ENCODE results near the gene DNAH2.

The DNAH2 gene

GRCh38 chr17:7818746-7819645 lies 101.5 kb downstream of the DNAH2 start:
- DNase-seq (ENCODE audit: low read depth, low spot score), result no peak

DNA sequence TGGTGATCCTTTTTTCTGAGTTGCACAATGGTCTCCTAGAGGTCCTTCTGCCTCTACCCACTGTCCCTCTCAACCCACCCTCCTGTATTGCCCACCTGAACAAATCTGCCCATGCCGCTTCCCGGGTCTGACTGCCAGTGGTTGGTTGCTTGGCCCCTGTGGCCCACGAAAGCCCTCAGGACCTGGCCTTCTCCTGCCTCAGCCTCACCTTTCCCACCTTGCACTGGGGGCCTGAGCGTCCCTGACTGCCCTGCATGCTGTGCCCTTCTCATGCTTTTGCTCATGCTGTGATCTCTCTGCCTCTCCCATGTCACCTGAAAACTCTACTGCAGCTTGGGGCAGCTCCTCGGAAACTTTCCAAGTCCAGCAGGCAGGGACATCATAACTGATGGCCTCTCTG lies 102.7 kb downstream of the DNAH2 start:
- no peak for DNase-seq (ENCODE audit: low read depth, low spot score)

DNA sequence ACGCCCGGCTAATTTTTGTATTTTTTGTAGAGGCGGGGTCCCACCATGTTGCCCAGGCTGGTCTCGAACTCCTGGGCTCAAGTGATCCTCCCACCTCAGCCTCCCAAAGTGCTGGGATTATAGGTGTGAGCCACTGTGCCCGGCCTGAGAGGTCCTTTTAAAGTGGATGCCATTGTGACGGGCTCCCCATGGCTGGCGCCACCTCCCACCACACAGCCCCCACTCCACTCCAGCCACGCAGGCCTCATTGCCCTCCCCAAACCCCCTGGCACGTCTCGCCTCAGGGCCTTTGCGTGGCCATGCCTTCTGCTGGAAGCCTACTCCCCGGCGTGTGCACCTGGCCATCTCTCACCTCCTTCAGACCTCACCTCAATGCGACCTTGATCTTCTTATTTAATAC lies 104.6 kb downstream of the DNAH2 start:
- DNase-seq (ENCODE audit: low read depth, low spot score), result no peak

- no peak for DNase-seq (ENCODE audit: low read depth, low spot score)
These were observed 106.0 kb downstream of the DNAH2 start for GRCh38 chr17:7823581-7824001.

DNA sequence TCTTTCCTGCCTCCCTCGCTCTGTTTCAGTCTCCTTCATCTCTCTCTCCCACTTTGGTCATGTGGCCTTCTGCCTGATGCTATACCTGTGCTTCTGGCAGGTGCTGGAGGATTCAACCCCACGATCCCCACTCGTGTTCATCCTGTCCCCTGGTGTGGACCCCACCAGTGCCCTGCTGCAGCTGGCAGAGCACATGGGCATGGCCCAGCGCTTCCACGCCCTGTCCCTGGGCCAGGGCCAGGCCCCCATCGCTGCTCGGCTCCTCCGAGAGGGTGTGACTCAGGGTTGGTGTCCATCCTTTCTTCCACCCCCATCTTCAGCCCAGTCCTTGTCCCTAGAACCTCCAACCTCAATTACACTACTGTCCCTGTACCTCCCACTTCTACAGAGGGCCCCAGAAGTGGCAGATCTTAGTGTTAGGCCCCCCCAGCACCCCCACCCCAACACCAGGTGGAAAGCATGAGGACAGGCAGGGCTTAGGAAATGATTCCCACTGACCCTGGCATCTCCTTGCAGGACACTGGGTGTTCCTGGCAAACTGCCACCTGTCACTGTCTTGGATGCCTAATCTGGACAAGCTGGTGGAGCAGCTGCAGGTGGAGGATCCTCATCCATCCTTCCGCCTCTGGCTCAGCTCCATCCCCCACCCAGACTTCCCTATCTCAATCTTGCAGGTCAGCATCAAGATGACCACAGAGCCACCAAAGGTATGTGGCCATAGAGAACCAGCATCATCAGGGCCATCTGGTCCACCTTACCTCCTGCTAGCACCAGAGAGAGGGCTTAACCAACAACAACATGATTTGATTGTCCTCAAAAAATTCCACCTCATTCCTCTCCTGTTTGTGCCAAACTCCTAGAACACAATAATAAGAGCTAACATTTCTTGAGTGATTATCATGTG lies 106.7 kb downstream of the DNAH2 start:
- DNase-seq (ENCODE audit: low read depth, low spot score), result no peak

GRCh38 chr17:7825206-7825990 lies 107.9 kb downstream of the DNAH2 start:
- DNase-seq (ENCODE audit: low read depth, low spot score), result no peak

GRCh38 chr17:7830616-7831015 lies 113.1 kb downstream of the DNAH2 start:
- DNase-seq (ENCODE audit: low read depth, low spot score), result no peak

DNA sequence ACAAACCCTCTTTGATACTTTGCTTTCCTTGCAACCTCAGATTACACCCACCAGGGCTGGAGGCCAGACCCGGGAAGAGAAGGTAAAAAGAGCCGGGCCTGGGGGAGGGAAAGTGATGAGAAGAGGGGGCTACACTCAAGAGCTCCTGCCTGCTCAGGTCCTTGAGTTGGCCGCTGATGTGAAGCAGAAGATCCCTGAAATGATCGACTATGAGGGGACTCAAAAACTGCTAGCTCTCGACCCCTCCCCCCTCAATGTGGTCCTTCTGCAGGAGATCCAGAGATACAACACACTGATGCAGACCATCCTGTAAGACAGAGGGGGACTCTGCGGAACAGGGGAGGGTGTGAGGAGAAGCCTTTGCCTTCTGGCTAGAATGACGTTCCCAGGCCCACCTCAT lies 113.7 kb downstream of the DNAH2 start:
- DNase-seq (ENCODE audit: low read depth, low spot score), result no peak

DNA sequence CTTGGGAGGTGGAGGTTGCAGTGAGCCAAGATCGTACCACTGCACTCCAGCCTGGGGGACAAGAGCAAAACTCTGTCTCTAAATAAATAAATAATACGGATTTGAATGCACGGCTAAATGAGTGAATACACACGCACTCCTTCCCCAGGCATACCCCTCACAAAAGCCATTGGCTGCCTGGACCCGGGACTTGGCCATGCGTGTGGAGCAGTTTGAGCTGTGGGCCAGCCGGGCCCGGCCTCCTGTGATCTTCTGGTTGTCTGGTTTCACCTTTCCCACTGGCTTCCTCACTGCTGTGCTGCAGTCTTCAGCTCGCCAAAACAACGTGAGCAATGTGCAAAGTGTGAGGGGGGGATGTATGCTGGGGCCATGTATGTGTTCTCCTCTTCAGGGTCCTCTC lies 114.9 kb downstream of the DNAH2 start:
- no peak for DNase-seq (ENCODE audit: low read depth, low spot score)

DNA sequence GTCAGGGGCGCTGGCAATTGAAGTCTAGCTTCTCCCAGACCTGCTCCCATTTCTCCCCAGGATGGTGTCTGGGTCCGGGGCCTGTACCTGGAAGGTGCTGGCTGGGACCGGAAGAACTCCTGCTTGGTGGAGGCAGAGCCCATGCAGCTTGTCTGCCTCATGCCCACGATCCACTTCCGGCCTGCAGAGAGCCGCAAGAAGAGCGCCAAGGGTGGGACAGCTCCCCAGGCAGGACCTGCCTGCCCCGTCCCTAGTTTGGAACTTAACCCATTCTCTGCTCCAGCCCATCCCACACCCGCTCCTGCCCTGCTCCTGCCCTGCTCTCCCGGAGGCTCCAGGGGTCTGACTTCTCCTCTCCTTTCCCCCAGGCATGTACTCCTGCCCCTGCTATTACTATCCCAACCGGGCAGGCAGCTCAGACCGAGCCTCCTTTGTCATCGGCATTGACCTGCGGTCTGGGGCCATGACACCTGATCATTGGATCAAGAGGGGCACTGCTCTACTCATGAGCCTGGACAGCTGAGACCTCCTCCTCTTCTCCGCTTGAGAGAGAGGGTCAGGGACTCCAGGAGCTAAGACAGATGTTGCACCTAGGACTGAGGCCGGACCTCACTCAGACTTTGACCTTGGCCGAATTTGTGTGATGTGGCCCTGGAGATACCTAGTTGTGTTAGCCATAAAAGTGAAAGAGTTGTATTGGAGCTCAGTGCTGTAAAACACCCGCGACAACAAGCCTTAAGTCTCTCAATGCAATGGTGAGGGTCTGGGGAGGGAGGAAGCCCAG lies 115.7 kb downstream of the DNAH2 start:
- no peak for DNase-seq (ENCODE audit: low read depth, low spot score)

- DNase-seq (ENCODE audit: low read depth, low spot score), result peak; percentile 68
These were observed 116.4 kb downstream of the DNAH2 start, which contains the start of gene KDM6B for GRCh38 chr17:7833795-7834541. Gene KDM6B, plus strand, starts transcription at chr17:7834217. Its CDS starts 11,338 bp downstream, at chr17:7845555.

DNA sequence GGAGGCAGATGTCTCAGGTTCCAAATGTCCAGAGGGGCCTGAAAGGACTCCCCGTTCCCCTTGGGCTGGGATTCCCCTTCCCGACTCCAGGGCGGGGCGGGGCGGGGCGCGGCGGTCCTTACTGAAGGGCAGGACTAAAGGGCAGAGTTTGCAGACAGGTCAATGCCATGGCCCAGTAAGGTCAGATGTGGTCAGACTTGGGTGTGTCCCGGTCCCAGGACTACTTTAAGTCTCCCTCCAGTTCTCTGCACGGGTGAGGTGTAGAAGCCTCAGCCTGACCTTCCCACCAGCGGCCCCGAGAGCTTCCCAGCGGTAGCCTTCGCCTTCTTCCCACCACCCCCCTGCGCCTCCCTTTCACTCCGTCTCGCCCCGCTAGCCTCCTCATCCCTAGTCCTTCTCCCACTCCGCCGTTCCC lies 117.0 kb downstream of the DNAH2 start:
- no peak for DNase-seq (ENCODE audit: low read depth, low spot score)

DNA sequence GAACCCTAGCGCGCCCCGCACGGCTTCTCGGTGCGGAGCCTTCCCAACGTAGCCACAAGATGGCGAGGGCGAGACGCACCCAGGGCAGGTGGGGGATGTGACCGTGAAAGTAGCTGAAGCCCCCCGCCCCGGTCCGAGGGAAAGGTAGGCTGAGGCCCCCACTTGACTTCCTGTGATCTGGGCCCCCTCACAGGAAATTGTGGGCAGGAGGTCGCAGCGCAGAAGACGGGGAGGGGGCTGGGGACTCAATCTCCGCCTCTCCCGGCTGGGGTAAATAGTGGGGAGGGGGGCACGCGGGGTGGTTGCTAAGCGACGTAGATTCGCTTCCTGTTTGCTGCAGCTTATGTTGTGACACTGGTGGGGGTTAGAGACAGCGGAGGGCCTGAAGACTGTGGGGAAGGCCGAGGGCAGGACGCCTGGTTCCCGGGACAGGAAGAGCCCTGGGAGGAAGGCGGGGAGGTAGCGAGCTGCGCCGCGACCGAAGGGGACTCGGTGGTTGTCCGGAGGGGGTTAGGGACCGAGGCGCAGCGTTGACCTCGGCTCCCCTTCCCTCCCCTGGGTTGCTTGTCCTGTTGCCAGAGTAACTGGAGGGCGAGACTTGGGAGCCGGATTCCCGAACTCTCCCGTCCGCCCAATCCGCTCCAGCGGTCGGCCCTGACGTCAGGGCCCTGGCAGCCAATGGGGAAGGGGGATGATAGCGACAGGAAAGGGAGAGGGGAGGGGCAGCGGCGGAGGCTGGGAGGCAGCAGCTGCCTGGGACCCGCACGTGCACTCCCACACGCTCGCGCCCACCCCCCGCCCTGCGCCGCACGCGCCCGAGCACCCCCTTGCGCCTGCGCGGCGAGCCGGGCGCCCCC lies 117.6 kb downstream of the DNAH2 start:
- peak; percentile 98 for DNase-seq (ENCODE audit: low read depth, low spot score)

DNA sequence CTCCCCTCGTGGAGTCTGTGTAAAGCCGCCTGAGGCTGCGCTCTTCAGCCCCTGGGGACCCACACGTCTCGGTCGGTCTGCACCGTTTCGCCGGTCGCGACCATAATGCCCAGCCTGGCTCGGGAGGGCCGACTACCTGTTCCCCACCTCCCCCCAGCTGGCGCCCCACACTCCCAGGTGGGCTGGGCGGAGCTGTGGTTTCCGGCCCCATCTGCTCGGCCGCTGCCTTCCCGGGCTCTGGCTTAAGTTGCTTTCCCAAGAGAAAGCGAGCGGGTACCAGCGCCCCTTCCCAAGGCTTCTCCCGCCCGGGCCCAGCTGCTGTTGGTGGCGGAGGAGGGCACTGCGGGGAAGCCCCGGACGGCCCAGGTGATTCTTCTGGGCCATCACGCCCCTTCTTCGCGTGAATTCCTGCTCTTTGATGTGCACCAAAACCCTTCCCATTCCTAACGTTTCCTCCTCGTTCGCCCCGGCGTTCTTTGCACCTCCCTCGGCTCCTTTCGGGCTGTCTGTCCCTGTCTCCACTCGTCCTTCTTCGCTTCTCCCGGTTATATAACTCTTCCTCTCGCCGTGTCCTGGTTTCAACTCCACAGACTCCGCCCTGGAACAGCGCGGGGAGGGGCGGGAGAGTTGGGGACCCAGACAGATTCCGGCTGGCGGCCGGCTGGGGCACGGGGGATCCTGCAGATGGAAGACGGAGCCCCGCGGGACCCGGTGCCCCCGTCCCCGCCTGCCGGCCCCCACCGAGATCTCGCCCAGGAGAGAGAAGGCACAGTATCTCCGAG lies 118.5 kb downstream of the DNAH2 start:
- no peak for DNase-seq (ENCODE audit: low read depth, low spot score)

DNA sequence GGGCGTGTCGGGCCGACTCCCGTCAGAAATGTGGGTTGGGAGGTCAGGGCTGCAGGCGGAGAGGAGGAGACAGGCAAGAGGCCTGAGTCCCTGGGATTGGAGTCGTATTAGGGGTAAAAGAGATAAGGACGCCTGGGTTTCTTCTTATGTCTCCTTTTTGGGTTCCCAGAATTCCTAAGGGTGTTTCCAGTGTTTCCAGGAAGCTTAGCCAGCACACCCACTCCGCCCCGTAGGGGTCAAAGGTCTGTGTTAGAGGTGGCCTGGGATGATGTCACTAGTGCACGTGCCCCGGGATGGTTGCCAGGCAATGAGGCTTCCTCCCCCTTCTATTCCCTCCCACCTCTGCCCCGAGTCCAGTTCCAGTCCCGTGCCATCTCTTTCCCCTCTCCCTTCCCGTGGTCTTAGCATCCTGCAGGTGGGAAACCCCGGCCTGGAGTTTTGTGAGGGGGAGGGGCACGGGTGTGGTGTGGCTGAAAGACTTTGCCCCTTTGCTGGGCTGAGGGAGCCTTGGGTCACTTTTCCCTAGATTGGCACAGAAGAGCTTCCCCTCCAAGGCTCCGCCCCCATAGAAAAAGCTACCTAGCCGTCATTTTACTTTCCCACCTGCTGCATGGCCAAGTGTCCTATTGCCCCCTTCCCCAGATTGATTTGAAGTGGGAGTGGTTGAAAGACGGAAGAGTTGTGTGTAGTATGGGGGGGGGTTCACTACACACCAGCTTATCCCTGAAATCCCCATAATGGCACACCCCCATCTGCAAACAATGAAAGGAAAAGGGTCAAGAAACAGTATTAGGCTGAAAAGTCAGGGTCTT lies 119.3 kb downstream of the DNAH2 start:
- peak; percentile 94 for DNase-seq (ENCODE audit: low read depth, low spot score)

GRCh38 chr17:7837408-7838088 lies 120.0 kb downstream of the DNAH2 start:
- no peak for DNase-seq (ENCODE audit: low read depth, low spot score)
